ENCODE data around the gene GHRH.

GRCh38 chr20:37253087-37253486 lies 8.5 kb downstream of the GHRH start:
- TF ChIP-seq, protein P1, sequence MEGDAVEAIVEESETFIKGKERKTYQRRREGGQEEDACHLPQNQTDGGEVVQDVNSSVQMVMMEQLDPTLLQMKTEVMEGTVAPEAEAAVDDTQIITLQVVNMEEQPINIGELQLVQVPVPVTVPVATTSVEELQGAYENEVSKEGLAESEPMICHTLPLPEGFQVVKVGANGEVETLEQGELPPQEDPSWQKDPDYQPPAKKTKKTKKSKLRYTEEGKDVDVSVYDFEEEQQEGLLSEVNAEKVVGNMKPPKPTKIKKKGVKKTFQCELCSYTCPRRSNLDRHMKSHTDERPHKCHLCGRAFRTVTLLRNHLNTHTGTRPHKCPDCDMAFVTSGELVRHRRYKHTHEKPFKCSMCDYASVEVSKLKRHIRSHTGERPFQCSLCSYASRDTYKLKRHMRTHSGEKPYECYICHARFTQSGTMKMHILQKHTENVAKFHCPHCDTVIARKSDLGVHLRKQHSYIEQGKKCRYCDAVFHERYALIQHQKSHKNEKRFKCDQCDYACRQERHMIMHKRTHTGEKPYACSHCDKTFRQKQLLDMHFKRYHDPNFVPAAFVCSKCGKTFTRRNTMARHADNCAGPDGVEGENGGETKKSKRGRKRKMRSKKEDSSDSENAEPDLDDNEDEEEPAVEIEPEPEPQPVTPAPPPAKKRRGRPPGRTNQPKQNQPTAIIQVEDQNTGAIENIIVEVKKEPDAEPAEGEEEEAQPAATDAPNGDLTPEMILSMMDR (conservative IDR thresholded peaks at IDR 0.05; ENCODE audit: low read depth, low read length) = no peak
- TF ChIP-seq RCOR1 (IDR thresholded peaks at IDR 0.05; ENCODE audit: insufficient replicate concordance, low read length) (no peak), CEBPB (IDR thresholded peaks at IDR 0.05; ENCODE audit: low read depth, low read length) (no peak), BHLHE40 (IDR thresholded peaks at IDR 0.05; ENCODE audit: low read depth, low read length) (no peak), MAFK (IDR thresholded peaks at IDR 0.05; ENCODE audit: low read depth, low read length) (no peak), POLR2A (IDR thresholded peaks at IDR 0.05; ENCODE audit: low read depth, low read length) (no peak), FOS (IDR thresholded peaks at IDR 0.05; ENCODE audit: low read depth, low read length) (no peak), MAZ (IDR thresholded peaks at IDR 0.05; ENCODE audit: borderline replicate concordance, low read depth, low read length) (no peak)
- TF ChIP-seq, protein P2, sequence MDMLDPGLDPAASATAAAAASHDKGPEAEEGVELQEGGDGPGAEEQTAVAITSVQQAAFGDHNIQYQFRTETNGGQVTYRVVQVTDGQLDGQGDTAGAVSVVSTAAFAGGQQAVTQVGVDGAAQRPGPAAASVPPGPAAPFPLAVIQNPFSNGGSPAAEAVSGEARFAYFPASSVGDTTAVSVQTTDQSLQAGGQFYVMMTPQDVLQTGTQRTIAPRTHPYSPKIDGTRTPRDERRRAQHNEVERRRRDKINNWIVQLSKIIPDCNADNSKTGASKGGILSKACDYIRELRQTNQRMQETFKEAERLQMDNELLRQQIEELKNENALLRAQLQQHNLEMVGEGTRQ (IDR thresholded peaks at IDR 0.05; ENCODE audit: low read depth, low read length) = no peak

All from IMR-90 (cell line).